GM13976 (cell line): ENCODE data around the gene VARS2.
"Not testable (repeated sequence)": the region's sequence is repeated elsewhere in the genome, so short reads cannot be mapped to it uniquely, and the experiment has no call there.

Source experiments
- DNase-seq: peaks from one replicate; pipeline ENCODE4 v3.0.0; 2012; ENCODE audit warnings: low spot score
- in situ Hi-C: fragments of 300-500 bp; cut with MboI; formaldehyde crosslinking; loops from one replicate; pipeline ENCODE4 v1.12.0; 2022; ENCODE audit warnings: low sequenced_read_pairs, mixed read lengths, inconsistent platforms; ENCODE audit not compliant: unreplicated experiment
- TF ChIP-seq, protein P1 (sequence below): IDR thresholded peaks from 2 replicates; pipeline ENCODE4 v1.5.1; 2012; ENCODE audit warnings: borderline replicate concordance, mild to moderate bottlenecking; ENCODE audit not compliant: insufficient read depth; ENCODE audit errors: extremely low read depth, missing control alignments, control extremely low read depth

The VARS2 gene

DNA sequence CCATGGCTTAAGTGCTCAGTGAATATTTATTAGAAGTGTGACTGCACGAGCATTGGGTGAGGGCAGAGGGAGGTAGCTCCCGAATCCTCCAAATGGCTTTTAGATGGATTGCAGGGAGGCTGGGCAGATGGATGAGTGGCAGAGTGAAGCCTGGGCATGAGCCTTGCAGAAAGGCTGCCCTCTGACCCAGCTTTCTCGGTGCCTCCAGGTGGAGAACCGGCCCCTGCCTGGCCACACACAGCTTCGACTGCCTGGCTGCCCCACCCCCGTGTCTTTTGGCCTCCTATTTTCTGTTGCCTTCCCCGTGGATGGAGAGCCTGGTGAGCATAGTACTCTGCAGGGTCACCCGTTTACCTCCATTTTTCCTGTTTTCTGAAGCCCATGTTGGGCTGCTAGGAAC lies 3.4 kb downstream of the VARS2 start:
- no peak for DNase-seq
- TF ChIP-seq, protein P1, sequence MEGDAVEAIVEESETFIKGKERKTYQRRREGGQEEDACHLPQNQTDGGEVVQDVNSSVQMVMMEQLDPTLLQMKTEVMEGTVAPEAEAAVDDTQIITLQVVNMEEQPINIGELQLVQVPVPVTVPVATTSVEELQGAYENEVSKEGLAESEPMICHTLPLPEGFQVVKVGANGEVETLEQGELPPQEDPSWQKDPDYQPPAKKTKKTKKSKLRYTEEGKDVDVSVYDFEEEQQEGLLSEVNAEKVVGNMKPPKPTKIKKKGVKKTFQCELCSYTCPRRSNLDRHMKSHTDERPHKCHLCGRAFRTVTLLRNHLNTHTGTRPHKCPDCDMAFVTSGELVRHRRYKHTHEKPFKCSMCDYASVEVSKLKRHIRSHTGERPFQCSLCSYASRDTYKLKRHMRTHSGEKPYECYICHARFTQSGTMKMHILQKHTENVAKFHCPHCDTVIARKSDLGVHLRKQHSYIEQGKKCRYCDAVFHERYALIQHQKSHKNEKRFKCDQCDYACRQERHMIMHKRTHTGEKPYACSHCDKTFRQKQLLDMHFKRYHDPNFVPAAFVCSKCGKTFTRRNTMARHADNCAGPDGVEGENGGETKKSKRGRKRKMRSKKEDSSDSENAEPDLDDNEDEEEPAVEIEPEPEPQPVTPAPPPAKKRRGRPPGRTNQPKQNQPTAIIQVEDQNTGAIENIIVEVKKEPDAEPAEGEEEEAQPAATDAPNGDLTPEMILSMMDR: no peak
- in situ Hi-C loops: loop anchor here (5.0 kb wide), 1 partner anchor 160 kb away; no protein-coding TSS in a partner anchor

DNA sequence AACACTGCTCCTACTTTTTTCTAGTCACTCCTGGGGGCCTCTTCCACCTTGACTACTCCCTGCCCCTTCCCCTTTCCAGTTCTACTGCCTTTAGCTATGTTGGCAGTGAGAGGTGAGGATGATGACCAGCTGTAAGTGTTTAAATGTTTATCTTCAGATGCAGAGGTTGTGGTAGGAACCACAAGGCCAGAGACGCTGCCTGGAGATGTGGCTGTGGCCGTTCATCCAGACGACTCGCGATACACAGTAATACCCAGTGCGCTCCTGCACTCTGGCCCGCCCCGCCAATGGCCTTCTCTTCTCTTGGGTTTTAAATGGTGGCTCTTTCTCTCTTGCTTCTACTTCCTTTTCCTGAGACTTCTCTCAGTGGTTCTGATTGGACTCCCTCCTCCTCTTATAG lies 4.6 kb downstream of the VARS2 start:
- no peak for DNase-seq
- TF ChIP-seq, protein P1: no peak
- in situ Hi-C loops: loop anchor here (5.0 kb wide), 1 partner anchor 159 kb away; no protein-coding TSS in a partner anchor

DNA sequence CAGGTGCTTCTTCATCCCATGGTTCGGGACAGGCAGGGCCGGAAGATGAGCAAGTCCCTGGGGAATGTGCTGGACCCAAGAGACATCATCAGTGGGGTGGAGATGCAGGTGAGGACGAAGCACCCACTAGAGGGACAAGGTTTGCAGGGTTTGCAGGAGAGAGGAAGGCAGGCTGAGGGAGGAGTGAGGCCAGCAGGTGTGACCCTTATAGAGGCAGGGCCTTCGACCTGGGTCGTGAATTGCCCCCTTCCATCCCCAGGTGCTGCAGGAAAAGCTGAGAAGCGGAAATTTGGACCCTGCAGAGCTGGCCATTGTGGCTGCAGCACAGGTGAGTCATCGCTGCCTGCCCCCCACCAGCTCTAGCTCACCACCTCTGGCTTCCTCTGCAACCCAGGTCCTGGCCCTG lies 8.4 kb downstream of the VARS2 start:
- DNase-seq: no peak
- in situ Hi-C loops: no loop called here

DNA sequence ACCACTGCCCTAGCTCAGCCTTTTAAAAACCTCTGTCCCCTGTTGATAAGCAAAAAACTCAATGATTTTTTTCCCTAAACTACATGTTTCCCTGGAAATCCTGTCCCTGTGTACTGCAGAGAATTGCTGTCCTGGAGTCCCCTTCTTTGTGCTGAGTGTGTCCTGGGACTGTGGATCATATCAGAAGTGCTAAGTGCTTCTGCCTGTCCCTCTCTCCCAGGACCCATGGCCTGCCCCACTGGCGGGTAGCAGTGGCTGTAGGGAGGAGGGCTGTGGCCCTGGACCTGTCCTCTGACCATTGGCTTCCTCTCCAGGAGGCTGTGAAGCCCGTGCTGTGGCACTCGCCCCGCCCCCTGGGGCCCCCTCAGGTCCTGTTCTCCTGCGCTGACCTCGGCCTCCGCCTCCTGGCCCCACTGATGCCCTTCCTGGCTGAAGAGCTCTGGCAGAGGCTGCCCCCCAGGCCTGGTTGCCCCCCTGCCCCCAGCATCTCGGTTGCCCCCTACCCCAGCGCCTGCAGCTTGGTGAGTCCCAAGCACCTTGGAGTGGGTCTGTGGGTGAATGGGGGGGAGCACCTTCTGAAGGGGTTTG lies 10.1 kb downstream of the VARS2 start:
- DNase-seq, in situ Hi-C loops: not testable (repeated sequence)

More for the DNA sequence above, 8.4 kb downstream of the VARS2 start:
- TF ChIP-seq, protein P1: no peak

DNA sequence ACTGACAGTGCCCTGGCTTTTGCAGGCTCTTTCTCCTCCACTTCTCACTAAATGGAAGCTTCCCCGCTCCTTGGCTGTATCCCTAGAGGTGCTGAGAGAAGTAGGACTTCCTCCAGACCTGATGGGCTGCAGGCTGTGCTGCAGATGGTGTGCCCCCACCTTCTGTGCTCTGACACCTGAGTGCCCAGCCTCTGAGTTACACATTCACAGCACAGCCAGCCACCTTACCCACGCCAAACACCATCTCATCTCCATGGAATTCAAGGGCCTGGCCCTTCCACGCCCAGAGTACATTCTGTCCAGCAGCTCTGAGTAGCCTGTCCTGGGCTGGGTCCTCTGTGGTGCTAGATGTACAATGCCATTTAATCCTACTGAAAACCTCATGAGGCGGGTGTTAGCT lies 12.6 kb downstream of the VARS2 start:
- DNase-seq: no peak
- TF ChIP-seq, protein P1: no peak
- in situ Hi-C loops: no loop called here

DNA sequence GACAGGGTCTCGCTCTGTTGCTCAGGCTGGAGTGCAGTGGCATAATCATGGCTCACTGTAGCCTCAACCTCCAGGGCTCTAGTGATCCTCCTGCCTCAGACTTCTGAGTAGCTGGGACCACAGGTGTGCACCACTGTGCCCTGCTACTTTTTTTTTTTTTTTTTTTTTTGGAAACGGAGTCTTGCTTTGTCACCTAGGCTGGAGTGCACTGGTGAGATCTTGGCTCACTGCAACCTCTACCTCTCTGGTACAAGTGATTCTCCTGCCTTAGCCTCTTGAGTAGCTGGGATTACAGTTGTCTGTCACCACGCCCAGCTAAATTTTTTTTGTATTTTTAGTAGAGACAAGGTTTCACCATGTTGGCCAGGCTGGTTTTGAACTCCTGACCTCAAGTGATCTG lies 13.0 kb downstream of the VARS2 start:
- in situ Hi-C loops, DNase-seq: not testable (repeated sequence)

DNA sequence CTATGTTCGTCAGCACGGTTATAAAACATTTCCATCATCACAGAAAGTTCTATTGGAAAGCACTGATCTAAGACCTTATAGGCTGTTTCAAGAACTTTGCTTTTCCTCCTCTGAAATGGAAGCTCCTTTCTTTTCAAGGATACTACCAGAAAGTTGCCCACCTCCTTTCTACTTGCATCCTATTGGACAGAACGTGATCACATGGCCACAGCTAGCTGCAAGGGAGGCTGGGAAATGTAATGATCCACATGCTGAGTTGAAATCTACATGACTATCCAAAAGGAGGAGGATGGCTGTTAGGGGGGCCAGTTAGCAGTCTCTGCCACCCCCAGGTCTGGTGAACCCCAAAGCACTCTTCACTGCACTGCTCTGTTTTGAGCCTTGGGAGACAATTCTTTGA lies 14.6 kb downstream of the VARS2 start:
- TF ChIP-seq, protein P1: no peak
- in situ Hi-C loops: no loop called here
- DNase-seq: no peak

DNA sequence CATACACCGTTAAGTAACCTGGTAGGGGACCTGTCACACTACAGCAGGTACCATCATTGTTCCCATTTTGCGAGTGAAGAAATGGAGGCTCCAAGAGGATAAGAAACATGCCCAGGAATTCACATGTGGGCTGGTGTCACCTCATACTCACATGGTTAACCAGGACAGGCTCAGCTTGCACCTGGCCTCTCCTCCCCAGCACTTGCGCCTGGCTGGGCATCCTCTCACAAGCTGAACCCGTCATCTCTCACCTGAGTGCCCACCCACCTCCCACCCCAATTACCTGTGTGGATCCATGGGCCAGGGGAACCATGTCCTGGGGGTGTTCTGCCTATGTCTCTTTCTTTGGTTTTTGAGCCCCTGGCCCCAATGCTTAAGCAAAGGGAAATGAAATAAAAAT lies 16.5 kb downstream of the VARS2 start:
- no peak for DNase-seq
- TF ChIP-seq, protein P1: no peak
- in situ Hi-C loops: no loop called here
